Karpas-422 (cell line): ENCODE results near the gene PANK1. TPM values are rescaled to one million over a fixed set of nuclear protein-coding genes. Genes with fewer than 3 reads are reported as not detected.

Source experiments
- DNase-seq: peaks from one replicate; pipeline ENCODE4 v3.0.0-alpha.2; 2015
- H2AFZ ChIP-seq: fragments of 200-600 bp; sonication (generic); 2 replicates; pipeline ENCODE4 v1.6.1; 2014; ENCODE audit warnings: antibody characterized with exemption, low read length, mixed read lengths
- H3K27ac ChIP-seq: fragments of 200-600 bp; sonication (generic); 2 replicates; pipeline ENCODE4 v1.5.1; 2014; ENCODE audit warnings: mild to moderate bottlenecking, low read length, moderate library complexity
- H3K27me3 ChIP-seq: fragments of 200-600 bp; sonication (generic); 2 replicates; pipeline ENCODE4 v1.6.1; 2014; ENCODE audit warnings: low read length, mixed read lengths
- H3K36me3 ChIP-seq: fragments of 200-600 bp; sonication (generic); 2 replicates; pipeline ENCODE4 v1.6.1; 2014; ENCODE audit warnings: low read length, mixed read lengths; ENCODE audit not compliant: insufficient read depth
- H3K4me1 ChIP-seq: fragments of 200-600 bp; sonication (generic); 2 replicates; pipeline ENCODE4 v1.6.1; 2014; ENCODE audit warnings: mild to moderate bottlenecking, low read length, mixed read lengths
- H3K4me2 ChIP-seq: fragments of 200-600 bp; sonication (generic); 2 replicates; pipeline ENCODE4 v1.6.1; 2014; ENCODE audit warnings: low read length, low read depth, mild to moderate bottlenecking; ENCODE audit not compliant: poor library complexity, severe bottlenecking
- H3K4me3 ChIP-seq: fragments of 200-600 bp; sonication (generic); 2 replicates; pipeline ENCODE4 v1.5.1; 2014; ENCODE audit warnings: mild to moderate bottlenecking, antibody characterized with exemption, low read length, mixed read lengths
- H3K79me2 ChIP-seq: fragments of 200-600 bp; sonication (generic); 2 replicates; pipeline ENCODE4 v1.6.1; 2014; ENCODE audit warnings: mild to moderate bottlenecking, low read length, mixed read lengths
- H3K9ac ChIP-seq: fragments of 200-600 bp; sonication (generic); 2 replicates; pipeline ENCODE4 v1.6.0; 2014; ENCODE audit warnings: low read length
- H3K9me2 ChIP-seq: fragments of 200-600 bp; sonication (generic), shearing (Covaris generic); replicated peaks from 2 replicates; pipeline ENCODE4 v1.6.0; 2014; ENCODE audit warnings: mild to moderate bottlenecking, low read length, moderate library complexity; ENCODE audit not compliant: insufficient read depth
- H3K9me3 ChIP-seq: fragments of 300-700, 200-600 bp; sonication (generic); 2 replicates; pipeline ENCODE4 v1.6.1; 2014; ENCODE audit warnings: low read length, mixed read lengths
- H4K20me1 ChIP-seq: fragments of 200-600 bp; sonication (generic); 2 replicates; pipeline ENCODE4 v1.6.1; 2014; ENCODE audit warnings: mild to moderate bottlenecking, antibody characterized with exemption, low read length, low read depth; ENCODE audit not compliant: insufficient read depth
- small RNA-seq: library from RNA; depleted of rRNA; stranded (forward); fragments of <200 nt; gene quantifications from one replicate; pipeline ENCODE3, GENCODE V24; 2014
- total RNA-seq: library from RNA; depleted of rRNA; stranded (reverse); fragments of >200 nt; shearing (Covaris generic); gene quantifications from 2 replicates; pipeline ENCODE4 v1.2.3, GENCODE V29; 2014; ENCODE audit warnings: low replicate concordance; rRNA removed

The PANK1 gene
- total RNA-seq, 1 experiment from 2014 or later: 8.1 TPM

- no peak overlapping the region for H3K4me2 ChIP-seq
Measured at GRCh38 chr10:89534826-89535166, 110.2 kb downstream of the PANK1 start.

More at GRCh38 chr10:89534826-89535166, 110.2 kb downstream of the PANK1 start:
- H3K36me3 ChIP-seq: no peaks in the 10 kb centered on the region
- DNase-seq: no peak
- no peak overlapping the region for H3K27ac ChIP-seq
- H3K79me2 ChIP-seq: no peaks in the 10 kb centered on the region
- no peaks in the 10 kb centered on the region for H3K9me2 ChIP-seq
- no peaks in the 10 kb centered on the region for H3K4me1 ChIP-seq
- no peaks in the 10 kb centered on the region for H4K20me1 ChIP-seq
- H3K9ac ChIP-seq: no peak overlapping the region
- no peak overlapping the region for H2AFZ ChIP-seq
- no peaks in the 10 kb centered on the region for H3K27me3 ChIP-seq
- H3K9me3 ChIP-seq: no peaks in the 10 kb centered on the region
- no peak overlapping the region for H3K4me3 ChIP-seq

Small RNA genes within 50 kb of the gene (small RNA-seq; reads per million reads assigned to genes)
- 16.3 reads per million, percentile 95 among the genes with 10 or more reads in this experiment for gene MIR107

Other genes starting within 250 kb of the PANK1 start
- gene IFIT5, start 230.7 kb downstream of the PANK1 start, total RNA-seq: 0.29 and 0.30 TPM in 2 replicates
- gene SLC16A12, start 109.6 kb downstream of the PANK1 start, total RNA-seq: not detected in 2 replicates
- gene KIF20B, start 56.3 kb upstream of the PANK1 start, total RNA-seq: 5.8 and 11.5 TPM in 2 replicates